ENCODE measurements around the gene ADAMTS20.

GRCh38 chr12:43590307-43590706 lies 38.3 kb upstream of the ADAMTS20 start:
- TF ChIP-seq CTCF (IDR thresholded peaks at IDR 0.05) (no peak), POLR2A (IDR thresholded peaks at IDR 0.05) (no peak)

Data from Peyer's patch (tissue), 4 donors.